Measurements from ENCODE around the gene MTMR8.

GRCh38 chrX:64394059-64394873 is 986 bp downstream of the MTMR8 start:
- TF ChIP-seq CTCF (IDR thresholded peaks at IDR 0.05; ENCODE audit: borderline replicate concordance, extremely low read depth, low read length, poor library complexity, severe bottlenecking) (no peak), EZH2 (IDR thresholded peaks at IDR 0.05; ENCODE audit: borderline replicate concordance, low read depth, low read length, severe bottlenecking) (no peak)
